ENCODE data around the gene HDAC8.

Gene HDAC8

DNA sequence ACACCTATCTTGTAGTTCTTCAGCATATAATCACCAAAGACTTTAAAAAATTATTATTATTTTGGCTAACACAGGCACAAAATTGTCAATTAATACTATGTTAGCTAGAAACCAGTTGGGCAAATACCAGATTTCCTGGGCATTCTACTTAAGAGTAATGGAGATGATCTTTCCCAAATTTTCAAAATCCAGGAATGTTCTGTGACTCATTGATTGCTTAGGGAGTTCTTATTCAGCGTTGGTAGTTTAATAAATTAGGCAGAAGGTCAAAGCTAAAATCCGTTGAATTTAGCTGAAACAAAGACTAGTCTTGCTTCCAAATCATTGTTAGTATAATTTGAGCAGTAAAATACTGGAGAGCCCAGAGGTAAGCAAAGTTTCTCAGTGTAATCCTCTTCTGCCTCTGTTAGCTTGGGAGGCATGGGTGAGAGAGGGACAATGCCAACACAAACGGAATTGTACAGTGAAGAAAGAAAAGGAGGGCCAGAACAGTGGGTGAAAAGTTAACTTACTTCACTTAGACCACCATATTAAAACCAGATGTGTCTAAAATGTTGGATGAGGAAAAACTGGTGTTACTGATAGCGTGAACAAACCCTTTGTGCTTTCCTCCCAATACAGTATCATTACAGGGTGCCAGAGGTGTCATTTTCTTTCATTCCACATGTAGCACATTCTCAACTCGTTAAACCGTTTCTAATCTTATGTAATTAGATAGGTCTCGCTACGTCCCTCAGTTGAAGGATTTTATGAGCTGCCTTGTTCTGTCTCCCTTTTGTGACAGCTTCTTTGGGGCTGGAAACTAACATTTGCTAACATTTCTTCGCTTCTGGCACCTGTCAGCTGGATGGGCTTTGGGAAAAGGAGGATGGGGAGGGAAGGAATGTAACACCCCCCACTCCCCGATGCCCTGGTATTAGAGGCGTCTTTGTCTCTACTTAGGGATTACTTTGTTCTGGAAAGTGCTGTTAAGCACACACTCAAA, 179.5 kb downstream of the HDAC8 start:
- no peak for TF ChIP-seq ZFX (IDR thresholded peaks at IDR 0.05)
- TF ChIP-seq, protein P1, sequence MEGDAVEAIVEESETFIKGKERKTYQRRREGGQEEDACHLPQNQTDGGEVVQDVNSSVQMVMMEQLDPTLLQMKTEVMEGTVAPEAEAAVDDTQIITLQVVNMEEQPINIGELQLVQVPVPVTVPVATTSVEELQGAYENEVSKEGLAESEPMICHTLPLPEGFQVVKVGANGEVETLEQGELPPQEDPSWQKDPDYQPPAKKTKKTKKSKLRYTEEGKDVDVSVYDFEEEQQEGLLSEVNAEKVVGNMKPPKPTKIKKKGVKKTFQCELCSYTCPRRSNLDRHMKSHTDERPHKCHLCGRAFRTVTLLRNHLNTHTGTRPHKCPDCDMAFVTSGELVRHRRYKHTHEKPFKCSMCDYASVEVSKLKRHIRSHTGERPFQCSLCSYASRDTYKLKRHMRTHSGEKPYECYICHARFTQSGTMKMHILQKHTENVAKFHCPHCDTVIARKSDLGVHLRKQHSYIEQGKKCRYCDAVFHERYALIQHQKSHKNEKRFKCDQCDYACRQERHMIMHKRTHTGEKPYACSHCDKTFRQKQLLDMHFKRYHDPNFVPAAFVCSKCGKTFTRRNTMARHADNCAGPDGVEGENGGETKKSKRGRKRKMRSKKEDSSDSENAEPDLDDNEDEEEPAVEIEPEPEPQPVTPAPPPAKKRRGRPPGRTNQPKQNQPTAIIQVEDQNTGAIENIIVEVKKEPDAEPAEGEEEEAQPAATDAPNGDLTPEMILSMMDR (conservative IDR thresholded peaks at IDR 0.05) = no peak
- H3K27ac ChIP-seq = no peak overlapping the region

DNA sequence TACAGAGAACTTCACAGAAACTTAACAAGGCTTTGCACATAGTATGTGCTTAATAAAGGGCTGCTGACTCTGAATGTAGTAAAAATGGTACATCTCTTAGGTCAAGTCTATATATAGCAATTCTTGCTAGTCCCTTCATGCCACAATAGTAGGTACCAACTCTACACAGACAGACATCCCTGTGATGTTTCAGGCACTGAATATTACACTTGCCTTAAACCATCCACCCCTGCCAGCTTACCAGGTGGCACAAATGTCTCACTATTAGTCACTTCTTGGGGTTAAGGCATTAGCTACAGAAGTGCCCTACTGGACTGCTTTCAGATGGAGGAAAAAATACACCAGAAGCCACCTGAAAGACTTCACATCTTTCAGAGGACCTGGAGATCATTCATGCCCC, 180.6 kb downstream of the HDAC8 start:
- no peak overlapping the region for H3K27ac ChIP-seq
- no peak for TF ChIP-seq ZFX (IDR thresholded peaks at IDR 0.05)
- TF ChIP-seq, protein P1 (conservative IDR thresholded peaks at IDR 0.05) = no peak

GRCh38 chrX:72387247-72387646, 185.4 kb downstream of the HDAC8 start:
- no peak for TF ChIP-seq ZFX (IDR thresholded peaks at IDR 0.05)
- TF ChIP-seq, protein P1 (conservative IDR thresholded peaks at IDR 0.05) = no peak
- no peak overlapping the region for H3K27ac ChIP-seq

GRCh38 chrX:72382202-72382595, 190.4 kb downstream of the HDAC8 start:
- TF ChIP-seq, protein P1 (conservative IDR thresholded peaks at IDR 0.05) = peak; percentile 19; the same call in 1 of the 2 replicates
- TF ChIP-seq ZFX (IDR thresholded peaks at IDR 0.05) = no peak
- H3K27ac ChIP-seq = peak overlapping the region; percentile 51

DNA sequence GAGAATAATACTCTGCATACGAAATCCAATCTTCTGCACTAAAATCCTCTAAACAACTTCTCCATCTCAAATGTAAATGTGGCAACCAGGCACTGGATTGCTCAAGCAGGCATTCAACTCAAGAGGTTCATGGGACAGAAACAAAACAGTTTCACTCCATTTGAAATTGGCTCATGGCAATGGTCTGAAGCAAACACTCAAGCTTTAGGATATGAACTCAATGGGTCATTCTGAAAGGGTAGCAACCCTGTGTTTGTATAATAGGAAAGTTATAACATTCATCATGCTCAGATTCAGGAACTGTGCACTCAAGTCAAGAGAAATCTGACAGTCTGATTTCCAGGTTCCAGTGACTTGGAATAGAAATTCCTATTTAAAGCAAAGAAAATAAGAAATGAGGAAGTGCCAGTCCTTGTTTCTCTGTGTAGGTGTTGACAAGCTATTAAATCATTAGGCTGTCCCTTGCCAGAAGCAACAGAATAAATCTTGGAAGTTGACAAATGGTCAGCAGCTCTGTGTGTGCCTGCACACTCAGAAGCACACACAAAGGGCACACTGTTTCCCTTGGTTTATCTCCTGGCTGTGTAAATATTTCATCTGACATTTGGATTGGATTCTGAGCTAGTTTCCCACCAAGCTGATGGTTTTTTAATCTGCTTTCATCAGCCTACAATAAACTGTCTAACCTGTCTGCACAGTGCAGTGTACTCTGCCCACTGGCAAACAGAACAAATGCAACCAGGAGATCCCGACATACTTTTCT, 191.0 kb downstream of the HDAC8 start:
- peak overlapping the region; percentile 51 for H3K27ac ChIP-seq
- TF ChIP-seq, protein P1 (conservative IDR thresholded peaks at IDR 0.05) = no peak
- no peak for TF ChIP-seq ZFX (IDR thresholded peaks at IDR 0.05)

GRCh38 chrX:72376124-72376523, 196.5 kb downstream of the HDAC8 start:
- H3K27ac ChIP-seq = no peak overlapping the region
- TF ChIP-seq, protein P1 (conservative IDR thresholded peaks at IDR 0.05) = no peak
- TF ChIP-seq ZFX (IDR thresholded peaks at IDR 0.05) = no peak

GRCh38 chrX:72373136-72373535, 199.5 kb downstream of the HDAC8 start:
- H3K27ac ChIP-seq = no peak overlapping the region
- TF ChIP-seq ZFX (IDR thresholded peaks at IDR 0.05) = no peak
- TF ChIP-seq, protein P1 (conservative IDR thresholded peaks at IDR 0.05) = no peak

Data from C4-2B (cell line).